GM18909 (cell line): Measurements from ENCODE around the gene TRIM28.
"Not testable (repeated sequence)": the region's sequence is repeated elsewhere in the genome, so short reads cannot be mapped to it uniquely, and the experiment has no call there.

Experiments
- ATAC-seq: cut with Tn5 transposase; IDR thresholded peaks from one replicate; pipeline ENCODE4 v1.9.1; 2021; ENCODE audit warnings: mild to moderate bottlenecking; ENCODE audit not compliant: unreplicated experiment, poor library complexity

The TRIM28 gene

DNA sequence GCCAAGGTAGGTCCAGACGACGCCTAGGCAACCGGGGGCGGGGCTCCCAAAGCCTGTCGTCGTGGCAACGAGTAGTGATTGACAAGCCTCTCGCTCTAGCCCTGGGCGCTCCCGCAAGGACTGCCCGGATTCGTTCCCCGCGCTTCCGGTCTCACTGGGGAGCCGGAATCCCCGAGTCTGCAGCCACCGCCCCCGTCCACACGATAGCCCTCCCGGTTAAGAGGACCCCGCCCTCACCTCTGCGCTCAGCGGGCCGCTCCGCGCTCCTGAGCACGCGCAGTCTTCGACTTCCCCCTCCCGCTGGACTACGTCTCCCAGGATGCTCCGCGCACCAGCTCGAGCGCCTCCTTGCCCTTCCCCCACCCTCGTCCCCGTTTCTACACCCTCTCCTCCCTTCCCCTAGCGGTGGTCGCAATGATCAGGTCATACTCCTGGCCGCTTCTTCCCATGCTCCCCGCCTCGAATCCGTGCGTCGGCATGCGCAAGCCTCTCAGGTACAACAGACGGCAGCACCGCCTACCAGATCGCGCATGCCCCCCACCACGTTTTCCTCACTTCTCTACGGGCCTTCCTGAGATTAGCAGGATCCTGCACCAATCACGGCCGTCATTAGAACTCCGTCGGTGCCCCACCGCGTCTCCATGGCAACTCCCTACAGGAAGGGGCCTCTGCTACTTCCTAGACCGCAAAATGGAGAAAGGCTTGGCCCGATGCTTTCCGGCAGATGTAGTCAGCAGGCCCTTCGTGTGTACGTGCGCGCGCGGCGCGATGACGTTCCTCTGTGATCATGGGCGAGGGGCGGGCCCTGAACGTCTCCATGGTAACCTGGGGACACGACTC is 29.2 kb downstream of the TRIM28 start, which contains the start of gene MZF1:
MZF1 (minus strand) TSS at position 518 of the 840 bp plus-strand sequence. CDS start 1,946 bp downstream, outside the sequence.
- peak; percentile 60 for ATAC-seq

- no peak for ATAC-seq
These were observed 29.8 kb downstream of the TRIM28 start for GRCh38 chr19:58573658-58574164.

- peak; percentile 43 for ATAC-seq
These were observed 31.5 kb downstream of the TRIM28 start for GRCh38 chr19:58575183-58576041.

DNA sequence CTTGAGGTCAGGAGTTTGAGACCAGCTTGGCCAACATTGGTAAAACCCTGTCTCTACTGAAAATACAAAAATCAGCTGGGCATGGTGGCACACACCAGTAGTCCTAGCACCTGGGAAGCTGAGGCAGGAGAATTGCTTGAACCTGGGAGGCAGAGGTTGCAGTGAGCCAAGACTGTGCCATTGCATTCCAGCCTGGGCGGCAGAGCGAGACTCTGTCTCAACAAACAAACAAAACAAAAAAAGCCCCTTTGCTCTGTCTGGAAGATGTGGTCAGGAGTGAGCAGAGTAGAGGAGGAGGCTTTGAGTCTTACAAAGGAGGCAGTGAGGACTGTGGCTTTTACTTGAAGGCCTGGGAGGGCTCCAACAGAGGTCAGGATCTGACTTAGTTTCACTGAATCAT is 33.7 kb downstream of the TRIM28 start:
- not testable (repeated sequence) for ATAC-seq

DNA sequence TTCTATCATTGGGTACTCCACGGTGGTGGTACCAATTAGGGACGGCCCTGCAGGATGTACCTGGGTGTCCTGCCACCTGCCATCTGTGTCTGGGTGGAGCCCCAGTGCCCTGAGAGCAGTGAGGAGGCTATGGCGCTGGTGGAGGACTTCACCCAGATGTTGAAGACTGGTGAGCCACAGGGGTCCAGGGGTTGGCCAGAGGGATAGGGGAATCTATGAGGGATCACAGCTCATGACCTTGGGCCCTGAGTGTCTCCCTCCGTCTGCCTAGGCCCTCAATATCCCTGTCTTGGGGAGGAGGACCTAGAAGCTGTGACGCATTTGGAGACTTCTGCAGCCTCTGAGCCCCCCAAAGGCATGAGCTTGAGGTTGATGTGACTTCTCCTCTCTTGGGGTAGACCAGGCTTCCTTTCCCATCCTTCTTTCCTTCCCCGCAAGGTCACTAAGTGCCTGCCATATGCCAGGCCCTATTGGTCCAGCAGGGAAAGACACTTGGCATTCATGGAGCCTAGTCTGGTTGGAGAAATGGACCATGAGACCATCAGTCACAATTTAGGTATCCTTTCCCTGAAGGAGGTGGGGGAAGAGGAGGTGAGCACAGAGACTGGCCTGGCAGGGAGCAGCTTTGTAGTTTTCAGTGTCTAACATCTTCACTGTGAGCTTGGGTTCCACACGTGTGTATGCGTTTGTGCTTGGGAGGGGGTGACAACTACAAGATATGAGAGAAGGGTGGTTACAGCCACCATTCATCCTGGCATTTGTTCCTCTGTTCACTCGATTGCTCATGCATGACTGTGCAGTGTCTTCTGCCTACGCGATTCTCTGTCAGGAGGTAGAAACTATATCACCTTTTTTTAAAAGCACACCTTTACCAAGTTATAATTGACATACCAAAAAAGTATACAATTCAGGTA is 34.4 kb downstream of the TRIM28 start:
- ATAC-seq, result no peak

DNA sequence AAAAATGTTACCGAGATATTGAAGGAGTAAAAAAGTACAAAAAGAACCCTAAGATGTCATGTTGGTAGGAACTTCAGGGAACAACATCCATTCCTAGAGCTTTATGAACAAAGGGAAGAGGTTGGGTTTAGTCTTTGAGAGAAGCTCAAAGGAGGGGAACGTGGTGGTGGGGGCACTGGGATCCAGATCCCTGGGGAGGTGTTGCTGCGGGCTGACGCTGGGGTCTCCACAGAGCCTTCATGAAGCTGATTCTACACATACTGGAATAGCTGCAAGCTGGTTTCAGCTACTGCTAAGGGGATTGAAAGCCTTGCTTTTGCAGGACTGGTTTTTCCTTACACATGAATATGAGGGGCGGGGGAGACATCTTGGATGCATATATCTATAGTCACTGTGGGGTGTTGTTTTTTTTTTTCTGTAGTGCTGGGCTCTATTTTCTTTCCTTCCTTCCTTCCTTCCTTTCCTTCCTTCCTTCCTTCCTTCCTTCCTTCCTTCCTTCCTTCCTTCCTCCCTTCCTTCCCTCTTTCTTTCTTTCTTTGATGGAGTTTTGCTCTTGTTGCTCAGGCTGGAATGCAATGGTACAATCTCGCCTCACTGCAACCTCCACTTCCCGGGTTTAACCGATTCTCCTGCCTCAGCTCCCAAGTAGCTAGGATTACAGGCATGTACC is 35.7 kb downstream of the TRIM28 start:
- ATAC-seq, result no peak

GRCh38 chr19:58581227-58582141 is 37.6 kb downstream of the TRIM28 start:
- peak; percentile 42 for ATAC-seq

DNA sequence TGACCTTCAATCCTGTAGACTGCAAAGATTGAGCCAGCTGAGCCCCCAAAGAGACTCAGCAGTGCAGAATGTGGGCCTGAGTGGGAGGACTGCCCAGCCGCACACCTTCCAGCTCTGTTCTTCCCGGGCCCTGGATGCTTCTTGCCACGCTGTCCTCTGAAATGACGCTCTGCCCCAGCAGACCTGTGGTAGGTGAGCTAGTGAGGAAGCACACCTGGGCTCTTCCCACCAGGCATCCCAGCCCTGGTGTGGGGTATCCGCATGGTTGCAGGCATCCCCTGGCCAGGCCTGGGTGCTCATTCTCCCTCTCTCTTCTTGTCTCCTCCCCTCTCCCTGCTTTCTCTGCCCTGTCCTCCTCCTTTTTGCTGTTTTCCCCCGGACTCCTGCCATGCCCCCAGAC is 39.1 kb downstream of the TRIM28 start:
- ATAC-seq, result no peak

- ATAC-seq, result no peak
These were observed 40.9 kb downstream of the TRIM28 start for GRCh38 chr19:58584498-58585441.

GRCh38 chr19:58585442-58586132 is 41.7 kb downstream of the TRIM28 start:
- no peak for ATAC-seq

GRCh38 chr19:58586133-58586765 is 42.4 kb downstream of the TRIM28 start:
- no peak for ATAC-seq
